SK-N-SH (cell line): ENCODE data around the gene ZNF837. TPM values are rescaled to one million over a fixed set of nuclear protein-coding genes. Genes with fewer than 3 reads are reported as not detected.

ENCODE experiments used
- CTCF ChIA-PET: fragments of 300-600, 350-600 bp; formaldehyde crosslinking; extraction: SDS; loops from one replicate; lab custom pipeline; 2021; lab: Yijun Ruan, JAX
- POLR2A ChIA-PET: fragments of 350-600 bp; sonication (Branson Sonifier 250); formaldehyde crosslinking; extraction: SDS; loops from one replicate; lab custom pipeline; 2020; ENCODE audit warnings: antibody characterized with exemption, inconsistent platforms; lab: Yijun Ruan, JAX
- DNase-seq: peaks from one replicate; pipeline ENCODE4 v3.0.0; 2012
- H2AFZ ChIP-seq: fragments of 200-600 bp; sonication (generic); 2 replicates; pipeline ENCODE4 v1.8.1; 2016; ENCODE audit warnings: antibody characterized with exemption, mild to moderate bottlenecking, low read depth
- H3F3A ChIP-seq: fragments of 200-600 bp; sonication (generic); replicated peaks from 2 replicates; pipeline ENCODE3; 2016; ENCODE audit warnings: antibody characterized with exemption, mild to moderate bottlenecking; ENCODE audit not compliant: insufficient read depth
- H3K27ac ChIP-seq, 2 experiments: fragments of 200-500 bp in 1 of 2; fragments of 200-600 bp in 1 of 2; sonication (Bioruptor generic) in 1 of 2; sonication (generic), shearing (Covaris generic) in 1 of 2; 2 replicates each; pipeline versions ENCODE4 v1.5.1 to v1.6.1; 2014 to 2016; ENCODE audit warnings: low read depth in 2 of 2, inconsistent platforms in 1 of 2, low read length in 1 of 2, mild to moderate bottlenecking in 1 of 2, mixed read lengths in 1 of 2
- H3K27me3 ChIP-seq: fragments of 200-600 bp; sonication (generic), shearing (Covaris generic); 2 replicates; pipeline ENCODE4 v1.6.1; 2016; ENCODE audit warnings: mixed run types; ENCODE audit not compliant: insufficient read depth
- H3K36me3 ChIP-seq, 2 experiments: fragments of 200-500 bp in 1 of 2; fragments of 200-600 bp in 1 of 2; sonication (Bioruptor generic) in 1 of 2; sonication (generic) in 1 of 2; replicated peaks in 1 of 2; 2 replicates each; pipeline versions ENCODE3 to v1.5.1; 2014 to 2016; ENCODE audit warnings: low read length in 1 of 2, mild to moderate bottlenecking in 1 of 2; ENCODE audit not compliant: insufficient read depth in 2 of 2, control insufficient read depth in 1 of 2
- H3K4me1 ChIP-seq, 2 experiments: fragments of 200-500 bp in 1 of 2; fragments of 200-600 bp in 1 of 2; sonication (Bioruptor generic) in 1 of 2; sonication (generic), shearing (Covaris generic) in 1 of 2; 2 replicates each; pipeline versions ENCODE4 v1.5.1 to v1.6.1; 2014 to 2016; ENCODE audit warnings: low read depth in 1 of 2, low read length in 1 of 2, mixed run types in 1 of 2; ENCODE audit not compliant: insufficient read depth in 2 of 2, control insufficient read depth in 1 of 2
- H3K4me2 ChIP-seq: fragments of 200-600 bp; sonication (generic), shearing (Covaris generic); 2 replicates; pipeline ENCODE4 v1.6.1; 2017; ENCODE audit warnings: mixed run types
- H3K4me3 ChIP-seq, 2 experiments: fragments of 200-500 bp in 1 of 2; fragments of 200-600 bp in 1 of 2; sonication (Bioruptor generic) in 1 of 2; sonication (generic), shearing (Covaris generic) in 1 of 2; 2 replicates each; pipeline versions ENCODE4 v1.5.1 to v1.8.1; 2014 to 2016; ENCODE audit warnings: low read depth in 2 of 2, inconsistent platforms in 1 of 2, low read length in 1 of 2, mild to moderate bottlenecking in 1 of 2, mixed read lengths in 1 of 2, moderate library complexity in 1 of 2
- H3K79me2 ChIP-seq: fragments of 200-600 bp; sonication (generic); 2 replicates; pipeline ENCODE4 v1.8.1; 2017; ENCODE audit warnings: mild to moderate bottlenecking; ENCODE audit not compliant: insufficient read depth
- H3K9ac ChIP-seq: fragments of 200-600 bp; sonication (generic); 2 replicates; pipeline ENCODE4 v1.6.1; 2017; ENCODE audit warnings: mixed run types
- H3K9me2 ChIP-seq: fragments of 200-600 bp; sonication (generic); 2 replicates; pipeline ENCODE4 v1.6.1; 2017; ENCODE audit warnings: mixed run types
- H3K9me3 ChIP-seq: fragments of 200-600 bp; sonication (generic); 2 replicates; pipeline ENCODE4 v1.6.1; 2017; ENCODE audit warnings: mixed run types, mild to moderate bottlenecking, moderate library complexity
- H4K20me1 ChIP-seq: fragments of 200-600 bp; sonication (generic); 2 replicates; pipeline ENCODE4 v1.6.1; 2017; ENCODE audit warnings: mild to moderate bottlenecking, mixed run types; ENCODE audit not compliant: insufficient read depth
- CHD2 ChIP-seq: fragments of 150-350 bp; IDR thresholded peaks from 2 replicates; pipeline ENCODE4 v1.6.1; 2018; ENCODE audit warnings: low read length; ENCODE audit not compliant: partially characterized antibody
- EZH2phosphoT487 ChIP-seq: fragments of 200-600 bp; sonication (generic); IDR thresholded peaks from 2 replicates; pipeline ENCODE4 v1.6.1; 2017; ENCODE audit warnings: low read depth, mixed run types, mild to moderate bottlenecking, antibody characterized with exemption, moderate library complexity, borderline replicate concordance
- FOSL2 ChIP-seq: IDR thresholded peaks from 2 replicates; pipeline ENCODE4 v1.4.0; 2012; ENCODE audit warnings: low read depth, mild to moderate bottlenecking, moderate library complexity, borderline replicate concordance
- JUND ChIP-seq: IDR thresholded peaks from 2 replicates; pipeline ENCODE4 v1.4.0; 2012
- MEF2A ChIP-seq: IDR thresholded peaks from 2 replicates; pipeline ENCODE4 v1.4.0; 2012; ENCODE audit warnings: low read depth, borderline replicate concordance
- POLR2AphosphoS5 ChIP-seq: IDR thresholded peaks from 2 replicates; pipeline ENCODE4 v1.6.1; 2012; ENCODE audit warnings: low read depth, low read length
- RCOR1 ChIP-seq: fragments of 150-350 bp; IDR thresholded peaks from 2 replicates; pipeline ENCODE4 v1.6.1; 2017; ENCODE audit warnings: antibody characterized with exemption, low read length
- RFX5 ChIP-seq: IDR thresholded peaks from 2 replicates; pipeline ENCODE4 v1.6.1; 2012; ENCODE audit warnings: mild to moderate bottlenecking, improper control_type of control experiment, low read length
- SIN3A ChIP-seq: IDR thresholded peaks from 2 replicates; pipeline ENCODE4 v1.6.1; 2012; ENCODE audit warnings: low read depth, mild to moderate bottlenecking, low read length, moderate library complexity, borderline replicate concordance
- TAF1 ChIP-seq: IDR thresholded peaks from 2 replicates; pipeline ENCODE4 v1.6.1; 2012; ENCODE audit warnings: low read depth, mild to moderate bottlenecking, low read length, moderate library complexity, borderline replicate concordance
- TCF12 ChIP-seq: IDR thresholded peaks from 2 replicates; pipeline ENCODE4 v1.4.0; 2012
- TEAD4 ChIP-seq: IDR thresholded peaks from 2 replicates; pipeline ENCODE4 v1.4.0; 2012; ENCODE audit warnings: mild to moderate bottlenecking, borderline replicate concordance; ENCODE audit not compliant: insufficient read depth
- YY1 ChIP-seq: IDR thresholded peaks from 2 replicates; pipeline ENCODE4 v1.4.0; 2012; ENCODE audit warnings: low read depth, mild to moderate bottlenecking
- WGBS: methylation state at CpG from one replicate; pipeline ENCODE4 v1.1.6; 2017; ENCODE audit warnings: low lambda C conversion rate; 5-methylcytosine and 5-hydroxymethylcytosine counted together
- polyA plus RNA-seq, 3 experiments: library from polyadenylated mRNA; depleted of rRNA; stranded (reverse); fragments of >200 nt; gene quantifications; 2 replicates each; pipeline ENCODE4 v1.2.3, GENCODE V29; 2012
- TF ChIP-seq, protein P1 (sequence below): IDR thresholded peaks from 2 replicates; pipeline ENCODE4 v1.4.0; 2012; ENCODE audit warnings: low read depth, borderline replicate concordance
- TF ChIP-seq, protein P2 (sequence below): IDR thresholded peaks from 2 replicates; pipeline ENCODE4 v1.4.0; 2012; ENCODE audit warnings: low read depth
- TF ChIP-seq, protein P3 (sequence below): fragments of 150-350 bp; IDR thresholded peaks from 2 replicates; pipeline ENCODE4 v1.6.1; 2016; ENCODE audit warnings: mild to moderate bottlenecking, low read depth, low read length
- TF ChIP-seq, protein P4 (sequence below): IDR thresholded peaks from 2 replicates; pipeline ENCODE4; 2012
- TF ChIP-seq, protein P5 (sequence below): IDR thresholded peaks from 2 replicates; pipeline ENCODE4 v1.6.1; 2012; ENCODE audit warnings: mild to moderate bottlenecking, low read depth, low read length, moderate library complexity

Gene ZNF837
- polyA plus RNA-seq, 1 of the 3 experiments (the other 2 are of a cell fraction): 1.6 TPM

DNA sequence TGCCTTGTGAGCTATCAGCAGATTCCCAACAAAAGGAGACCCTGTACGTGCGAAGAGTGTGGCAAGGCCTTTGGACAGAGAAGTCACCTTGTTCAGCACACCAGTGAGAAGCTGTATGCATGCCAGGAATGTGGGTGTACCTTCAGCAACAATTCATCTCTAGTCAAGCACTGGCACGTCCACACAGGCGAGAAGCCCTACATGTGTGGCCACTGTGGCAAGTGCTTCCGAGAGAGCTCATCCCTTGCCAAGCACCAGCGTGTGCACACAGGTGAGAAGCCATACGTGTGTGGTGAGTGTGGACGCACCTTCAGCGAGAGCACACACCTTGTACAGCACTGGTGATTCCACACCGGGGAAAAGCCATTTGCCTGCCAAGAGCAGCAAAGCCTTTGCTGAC lies 61.6 kb downstream of the ZNF837 start:
- POLR2A ChIA-PET: no interaction called here
- 91% methylated on average over 10 of the region's 10 CpGs for WGBS

DNA sequence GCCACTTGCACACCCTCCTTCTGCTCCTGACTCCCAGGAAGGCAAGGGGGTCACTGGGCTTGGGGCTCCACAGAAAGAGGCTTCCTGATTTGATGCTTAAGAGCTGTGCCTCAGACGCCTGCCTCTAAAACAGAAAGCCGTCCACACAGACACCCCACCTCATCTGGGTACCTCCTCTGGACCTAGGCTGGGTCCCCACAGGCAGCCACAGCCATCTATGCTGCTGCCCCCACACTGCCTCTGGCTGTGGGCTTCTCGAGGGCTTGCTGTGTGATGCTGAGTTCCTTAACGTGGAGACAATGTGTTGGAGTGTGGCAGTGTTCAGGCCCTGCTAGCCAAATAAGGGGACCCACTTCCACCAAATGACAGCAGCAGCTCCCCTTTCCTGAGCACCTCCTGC lies 62.5 kb downstream of the ZNF837 start:
- Histone ChIP-seq H3K79me2 (peaks cover 5% of the 10 kb centered on the region; the same call in 1 of the 2 replicates), H3K9me2 (no peaks in the 10 kb centered on the region), H3K27me3 (no peaks in the 10 kb centered on the region), H2AFZ (no peak overlapping the region), H3K4me2 (no peak overlapping the region), H3K27ac (no peak overlapping the region), H3F3A (peaks cover 3% of the 10 kb centered on the region), H3K4me3 (no peak overlapping the region), H3K9ac (no peak overlapping the region), H3K4me1 (no peaks in the 10 kb centered on the region), H3K36me3 (peaks cover 24 to 26% of the 10 kb centered on the region in 2 experiments), H3K9me3 (no peaks in the 10 kb centered on the region), H4K20me1 (peaks cover 5% of the 10 kb centered on the region; the same call in 1 of the 2 replicates)
- no peak for DNase-seq
- no peak for TF ChIP-seq YY1
- TF ChIP-seq TEAD4: no peak
- TF ChIP-seq, protein P1, sequence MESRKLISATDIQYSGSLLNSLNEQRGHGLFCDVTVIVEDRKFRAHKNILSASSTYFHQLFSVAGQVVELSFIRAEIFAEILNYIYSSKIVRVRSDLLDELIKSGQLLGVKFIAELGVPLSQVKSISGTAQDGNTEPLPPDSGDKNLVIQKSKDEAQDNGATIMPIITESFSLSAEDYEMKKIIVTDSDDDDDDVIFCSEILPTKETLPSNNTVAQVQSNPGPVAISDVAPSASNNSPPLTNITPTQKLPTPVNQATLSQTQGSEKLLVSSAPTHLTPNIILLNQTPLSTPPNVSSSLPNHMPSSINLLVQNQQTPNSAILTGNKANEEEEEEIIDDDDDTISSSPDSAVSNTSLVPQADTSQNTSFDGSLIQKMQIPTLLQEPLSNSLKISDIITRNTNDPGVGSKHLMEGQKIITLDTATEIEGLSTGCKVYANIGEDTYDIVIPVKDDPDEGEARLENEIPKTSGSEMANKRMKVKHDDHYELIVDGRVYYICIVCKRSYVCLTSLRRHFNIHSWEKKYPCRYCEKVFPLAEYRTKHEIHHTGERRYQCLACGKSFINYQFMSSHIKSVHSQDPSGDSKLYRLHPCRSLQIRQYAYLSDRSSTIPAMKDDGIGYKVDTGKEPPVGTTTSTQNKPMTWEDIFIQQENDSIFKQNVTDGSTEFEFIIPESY: no peak
- no peak for TF ChIP-seq SIN3A
- TF ChIP-seq EZH2phosphoT487: no peak
- no peak for TF ChIP-seq POLR2AphosphoS5
- TF ChIP-seq TAF1: no peak
- no peak for TF ChIP-seq CHD2
- no peak for TF ChIP-seq TCF12
- TF ChIP-seq RFX5: no peak
- TF ChIP-seq, protein P2, sequence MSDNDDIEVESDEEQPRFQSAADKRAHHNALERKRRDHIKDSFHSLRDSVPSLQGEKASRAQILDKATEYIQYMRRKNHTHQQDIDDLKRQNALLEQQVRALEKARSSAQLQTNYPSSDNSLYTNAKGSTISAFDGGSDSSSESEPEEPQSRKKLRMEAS: no peak
- no peak for TF ChIP-seq FOSL2
- TF ChIP-seq, protein P3, sequence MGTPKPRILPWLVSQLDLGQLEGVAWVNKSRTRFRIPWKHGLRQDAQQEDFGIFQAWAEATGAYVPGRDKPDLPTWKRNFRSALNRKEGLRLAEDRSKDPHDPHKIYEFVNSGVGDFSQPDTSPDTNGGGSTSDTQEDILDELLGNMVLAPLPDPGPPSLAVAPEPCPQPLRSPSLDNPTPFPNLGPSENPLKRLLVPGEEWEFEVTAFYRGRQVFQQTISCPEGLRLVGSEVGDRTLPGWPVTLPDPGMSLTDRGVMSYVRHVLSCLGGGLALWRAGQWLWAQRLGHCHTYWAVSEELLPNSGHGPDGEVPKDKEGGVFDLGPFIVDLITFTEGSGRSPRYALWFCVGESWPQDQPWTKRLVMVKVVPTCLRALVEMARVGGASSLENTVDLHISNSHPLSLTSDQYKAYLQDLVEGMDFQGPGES: no peak
- TF ChIP-seq MEF2A: no peak
- TF ChIP-seq JUND: no peak
- TF ChIP-seq, protein P4, sequence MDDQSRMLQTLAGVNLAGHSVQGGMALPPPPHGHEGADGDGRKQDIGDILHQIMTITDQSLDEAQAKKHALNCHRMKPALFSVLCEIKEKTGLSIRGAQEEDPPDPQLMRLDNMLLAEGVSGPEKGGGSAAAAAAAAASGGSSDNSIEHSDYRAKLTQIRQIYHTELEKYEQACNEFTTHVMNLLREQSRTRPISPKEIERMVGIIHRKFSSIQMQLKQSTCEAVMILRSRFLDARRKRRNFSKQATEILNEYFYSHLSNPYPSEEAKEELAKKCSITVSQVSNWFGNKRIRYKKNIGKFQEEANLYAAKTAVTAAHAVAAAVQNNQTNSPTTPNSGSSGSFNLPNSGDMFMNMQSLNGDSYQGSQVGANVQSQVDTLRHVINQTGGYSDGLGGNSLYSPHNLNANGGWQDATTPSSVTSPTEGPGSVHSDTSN: no peak
- POLR2A ChIA-PET: interaction anchor here (1.1 kb wide), 1 partner anchor 29 kb away, joined by 3 read pairs; no protein-coding TSS in a partner anchor
- CTCF ChIA-PET: no interaction called here
- 64% methylated on average over 4 of the region's 4 CpGs for WGBS

More for the DNA sequence above, 61.6 kb downstream of the ZNF837 start:
- no peaks in the 10 kb centered on the region for H3K9me2 ChIP-seq
- DNase-seq: no peak
- no peak overlapping the region for H3K27ac ChIP-seq
- TF ChIP-seq RCOR1 (no peak), TAF1 (no peak)
- TF ChIP-seq, protein P5, sequence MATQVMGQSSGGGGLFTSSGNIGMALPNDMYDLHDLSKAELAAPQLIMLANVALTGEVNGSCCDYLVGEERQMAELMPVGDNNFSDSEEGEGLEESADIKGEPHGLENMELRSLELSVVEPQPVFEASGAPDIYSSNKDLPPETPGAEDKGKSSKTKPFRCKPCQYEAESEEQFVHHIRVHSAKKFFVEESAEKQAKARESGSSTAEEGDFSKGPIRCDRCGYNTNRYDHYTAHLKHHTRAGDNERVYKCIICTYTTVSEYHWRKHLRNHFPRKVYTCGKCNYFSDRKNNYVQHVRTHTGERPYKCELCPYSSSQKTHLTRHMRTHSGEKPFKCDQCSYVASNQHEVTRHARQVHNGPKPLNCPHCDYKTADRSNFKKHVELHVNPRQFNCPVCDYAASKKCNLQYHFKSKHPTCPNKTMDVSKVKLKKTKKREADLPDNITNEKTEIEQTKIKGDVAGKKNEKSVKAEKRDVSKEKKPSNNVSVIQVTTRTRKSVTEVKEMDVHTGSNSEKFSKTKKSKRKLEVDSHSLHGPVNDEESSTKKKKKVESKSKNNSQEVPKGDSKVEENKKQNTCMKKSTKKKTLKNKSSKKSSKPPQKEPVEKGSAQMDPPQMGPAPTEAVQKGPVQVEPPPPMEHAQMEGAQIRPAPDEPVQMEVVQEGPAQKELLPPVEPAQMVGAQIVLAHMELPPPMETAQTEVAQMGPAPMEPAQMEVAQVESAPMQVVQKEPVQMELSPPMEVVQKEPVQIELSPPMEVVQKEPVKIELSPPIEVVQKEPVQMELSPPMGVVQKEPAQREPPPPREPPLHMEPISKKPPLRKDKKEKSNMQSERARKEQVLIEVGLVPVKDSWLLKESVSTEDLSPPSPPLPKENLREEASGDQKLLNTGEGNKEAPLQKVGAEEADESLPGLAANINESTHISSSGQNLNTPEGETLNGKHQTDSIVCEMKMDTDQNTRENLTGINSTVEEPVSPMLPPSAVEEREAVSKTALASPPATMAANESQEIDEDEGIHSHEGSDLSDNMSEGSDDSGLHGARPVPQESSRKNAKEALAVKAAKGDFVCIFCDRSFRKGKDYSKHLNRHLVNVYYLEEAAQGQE: no peak
- TF ChIP-seq, all 33 proteins: peak for 0
- no peaks in the 10 kb centered on the region for H3K9me3 ChIP-seq
- no peak overlapping the region for H3K4me3 ChIP-seq
- H3F3A ChIP-seq: peaks cover under 1% of the 10 kb centered on the region
- H3K36me3 ChIP-seq: peaks cover 15 to 17% of the 10 kb centered on the region in 2 experiments
- no peak overlapping the region for H3K9ac ChIP-seq
- H2AFZ ChIP-seq: no peak overlapping the region
- peaks cover 7% of the 10 kb centered on the region for H3K79me2 ChIP-seq
- H3K4me1 ChIP-seq: no peaks in the 10 kb centered on the region
- H3K4me2 ChIP-seq: no peak overlapping the region
- CTCF ChIA-PET: no interaction called here
- H4K20me1 ChIP-seq: peaks cover 5% of the 10 kb centered on the region; the same call in 1 of the 2 replicates
- H3K27me3 ChIP-seq: no peaks in the 10 kb centered on the region
